Measurements from ENCODE around the gene MAP3K14. TPM values are rescaled to one million over a fixed set of nuclear protein-coding genes. Genes with fewer than 3 reads are reported as not detected.

Gene MAP3K14
- total RNA-seq: 1 to 10 TPM; 4.6 to 5.5 TPM
- polyA plus RNA-seq (2013, experiment 1 of 2): 5.3 TPM
- 4.0 TPM for polyA plus RNA-seq (2013, experiment 2 of 2)
- long read RNA-seq, experiment 1, partial matches to known transcripts: 0 of 1 reads
- long read RNA-seq, experiment 1, other reads (novel, unspliced or antisense): 1 of 1 reads
- long read RNA-seq, experiment 2, full-length matches to known transcripts: 6 of 12 reads
- long read RNA-seq, experiment 2, partial matches to known transcripts: 3 of 12 reads
- long read RNA-seq, experiment 2, other reads (novel, unspliced or antisense): 3 of 12 reads
- long read RNA-seq, experiment 3, full-length matches to known transcripts: 1 of 4 reads
- long read RNA-seq, experiment 3, partial matches to known transcripts: 2 of 4 reads
- long read RNA-seq, experiment 3, other reads (novel, unspliced or antisense): 1 of 4 reads
- long read RNA-seq, experiment 4: 0 reads

DNA sequence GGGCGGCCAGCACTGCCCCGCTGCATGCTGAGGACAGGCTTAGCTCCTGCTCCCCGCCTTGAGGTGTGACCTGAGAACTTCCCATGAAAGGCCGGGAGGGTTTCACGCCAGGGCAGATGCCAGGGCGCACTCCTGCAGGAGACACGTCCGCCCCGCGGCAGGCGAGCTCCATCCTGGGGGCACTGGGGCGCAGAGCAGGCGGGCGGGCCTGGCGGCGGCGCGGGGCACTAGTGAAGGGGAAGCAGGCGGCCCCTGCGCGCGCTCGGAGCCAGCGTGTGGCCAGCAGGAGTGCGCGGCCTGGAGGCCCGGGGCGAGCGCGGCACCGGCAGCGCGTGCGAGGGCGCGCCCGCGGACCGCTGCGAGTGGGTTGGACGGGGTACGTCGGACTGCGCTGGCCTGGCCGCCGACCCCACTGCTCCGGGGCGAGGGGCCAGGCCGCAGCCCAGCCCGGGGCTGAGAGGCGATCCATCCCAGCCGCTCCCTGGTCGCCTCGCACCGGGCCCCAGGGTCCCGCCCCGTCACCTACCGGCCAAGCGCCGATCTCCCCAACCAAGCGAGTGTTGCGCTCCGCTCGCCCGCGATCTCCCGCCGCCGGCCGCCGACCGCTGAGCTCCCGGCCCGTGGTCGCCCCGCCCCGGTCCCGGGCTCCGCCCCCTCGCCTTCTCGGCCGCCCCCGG is at the start of gene MAP3K14:
Gene MAP3K14 (minus strand): TSS at position 587 of the 677 bp plus-strand sequence. CDS start 26,275 bp downstream, outside the sequence.
- Mint-ChIP-seq H3K4me3 (peak within 1 kb of the TSS; percentile 73), H3K9me3 (no peaks in the 10 kb centered on the region), H3K4me1 (peaks cover 28% of the 10 kb centered on the region), H3K36me3 (ENCODE audit: low read depth) (no peaks in the 10 kb centered on the region), H3K27me3 (ENCODE audit: insufficient read depth) (peaks cover 14% of the 10 kb centered on the region), H3K27ac (peak within 1 kb of the TSS; percentile 91)
- H3K27ac ChIP-seq (ENCODE audit: low read depth, low read length): peak within 1 kb of the TSS; percentile 92
- H3K9me3 ChIP-seq (ENCODE audit: control insufficient read depth, low read length): no peaks in the 10 kb centered on the region
- DNase-seq: peak; percentile 91
- H3K36me3 ChIP-seq (ENCODE audit: control insufficient read depth, insufficient read depth, low read length): no peaks in the 10 kb centered on the region
- H3K4me1 ChIP-seq (ENCODE audit: control insufficient read depth, insufficient read depth, low read length): peaks cover 3% of the 10 kb centered on the region
- H3K4me3 ChIP-seq (ENCODE audit: low read length): peak within 1 kb of the TSS; percentile 87
- WGBS, 2 experiments (ENCODE audit: insufficient coverage in 1 of 2, insufficient read length in 1 of 2): 0 to 5% methylated on average over 4 to 83 of the region's 83 CpGs
- no peaks in the 10 kb centered on the region for H3K27me3 ChIP-seq (ENCODE audit: control insufficient read depth, insufficient read depth, low read length, poor library complexity, severe bottlenecking)
- H3K9ac ChIP-seq (ENCODE audit: extremely low read depth, low read length, poor library complexity, severe bottlenecking): peak within 1 kb of the TSS; percentile 66
- TF ChIP-seq, protein P1, sequence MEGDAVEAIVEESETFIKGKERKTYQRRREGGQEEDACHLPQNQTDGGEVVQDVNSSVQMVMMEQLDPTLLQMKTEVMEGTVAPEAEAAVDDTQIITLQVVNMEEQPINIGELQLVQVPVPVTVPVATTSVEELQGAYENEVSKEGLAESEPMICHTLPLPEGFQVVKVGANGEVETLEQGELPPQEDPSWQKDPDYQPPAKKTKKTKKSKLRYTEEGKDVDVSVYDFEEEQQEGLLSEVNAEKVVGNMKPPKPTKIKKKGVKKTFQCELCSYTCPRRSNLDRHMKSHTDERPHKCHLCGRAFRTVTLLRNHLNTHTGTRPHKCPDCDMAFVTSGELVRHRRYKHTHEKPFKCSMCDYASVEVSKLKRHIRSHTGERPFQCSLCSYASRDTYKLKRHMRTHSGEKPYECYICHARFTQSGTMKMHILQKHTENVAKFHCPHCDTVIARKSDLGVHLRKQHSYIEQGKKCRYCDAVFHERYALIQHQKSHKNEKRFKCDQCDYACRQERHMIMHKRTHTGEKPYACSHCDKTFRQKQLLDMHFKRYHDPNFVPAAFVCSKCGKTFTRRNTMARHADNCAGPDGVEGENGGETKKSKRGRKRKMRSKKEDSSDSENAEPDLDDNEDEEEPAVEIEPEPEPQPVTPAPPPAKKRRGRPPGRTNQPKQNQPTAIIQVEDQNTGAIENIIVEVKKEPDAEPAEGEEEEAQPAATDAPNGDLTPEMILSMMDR (conservative IDR thresholded peaks at IDR 0.05): no peak

DNA sequence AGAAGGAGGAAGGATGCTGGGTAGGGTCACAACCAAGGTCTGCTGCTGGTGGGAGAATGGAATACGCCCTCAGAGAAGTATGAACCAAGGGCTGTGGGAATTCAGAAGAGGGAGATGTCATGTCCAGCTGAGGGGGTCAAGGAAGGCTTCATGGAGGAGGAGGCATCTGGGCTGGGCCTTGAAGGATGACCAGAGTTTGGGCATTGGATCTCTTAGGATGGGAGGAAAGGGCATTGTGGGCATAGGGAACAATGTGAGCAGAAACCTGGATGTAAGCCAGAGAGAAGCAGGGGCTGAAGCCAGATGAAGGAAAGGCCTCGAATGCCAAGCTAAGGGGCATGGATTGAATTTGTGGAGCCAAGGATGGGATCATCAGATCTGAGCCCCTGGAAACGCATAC is 49.2 kb upstream of the MAP3K14 start:
- WGBS, 2 experiments (ENCODE audit: insufficient coverage in 1 of 2, insufficient read length in 1 of 2): 87 to 100% methylated on average over 1 to 3 of the region's 3 CpGs
- TF ChIP-seq, protein P1 (conservative IDR thresholded peaks at IDR 0.05): no peak
- Histone ChIP-seq H3K27ac (ENCODE audit: low read depth, low read length) (no peak overlapping the region), H3K36me3 (ENCODE audit: control insufficient read depth, insufficient read depth, low read length) (no peaks in the 10 kb centered on the region), H3K4me3 (ENCODE audit: low read length) (no peak overlapping the region), H3K9ac (ENCODE audit: extremely low read depth, low read length, poor library complexity, severe bottlenecking) (no peak overlapping the region), H3K9me3 (ENCODE audit: control insufficient read depth, low read length) (no peaks in the 10 kb centered on the region), H3K4me1 (ENCODE audit: control insufficient read depth, insufficient read depth, low read length) (no peaks in the 10 kb centered on the region), H3K27me3 (ENCODE audit: control insufficient read depth, insufficient read depth, low read length, poor library complexity, severe bottlenecking) (no peaks in the 10 kb centered on the region)
- H3K9me3 Mint-ChIP-seq: no peaks in the 10 kb centered on the region
- H3K4me1 Mint-ChIP-seq: peaks cover 7% of the 10 kb centered on the region
- H3K27ac Mint-ChIP-seq: no peak overlapping the region
- no peaks in the 10 kb centered on the region for H3K36me3 Mint-ChIP-seq (ENCODE audit: low read depth)
- DNase-seq: peak; percentile 53
- H3K27me3 Mint-ChIP-seq (ENCODE audit: insufficient read depth): peaks cover 13% of the 10 kb centered on the region
- no peak overlapping the region for H3K4me3 Mint-ChIP-seq

DNA sequence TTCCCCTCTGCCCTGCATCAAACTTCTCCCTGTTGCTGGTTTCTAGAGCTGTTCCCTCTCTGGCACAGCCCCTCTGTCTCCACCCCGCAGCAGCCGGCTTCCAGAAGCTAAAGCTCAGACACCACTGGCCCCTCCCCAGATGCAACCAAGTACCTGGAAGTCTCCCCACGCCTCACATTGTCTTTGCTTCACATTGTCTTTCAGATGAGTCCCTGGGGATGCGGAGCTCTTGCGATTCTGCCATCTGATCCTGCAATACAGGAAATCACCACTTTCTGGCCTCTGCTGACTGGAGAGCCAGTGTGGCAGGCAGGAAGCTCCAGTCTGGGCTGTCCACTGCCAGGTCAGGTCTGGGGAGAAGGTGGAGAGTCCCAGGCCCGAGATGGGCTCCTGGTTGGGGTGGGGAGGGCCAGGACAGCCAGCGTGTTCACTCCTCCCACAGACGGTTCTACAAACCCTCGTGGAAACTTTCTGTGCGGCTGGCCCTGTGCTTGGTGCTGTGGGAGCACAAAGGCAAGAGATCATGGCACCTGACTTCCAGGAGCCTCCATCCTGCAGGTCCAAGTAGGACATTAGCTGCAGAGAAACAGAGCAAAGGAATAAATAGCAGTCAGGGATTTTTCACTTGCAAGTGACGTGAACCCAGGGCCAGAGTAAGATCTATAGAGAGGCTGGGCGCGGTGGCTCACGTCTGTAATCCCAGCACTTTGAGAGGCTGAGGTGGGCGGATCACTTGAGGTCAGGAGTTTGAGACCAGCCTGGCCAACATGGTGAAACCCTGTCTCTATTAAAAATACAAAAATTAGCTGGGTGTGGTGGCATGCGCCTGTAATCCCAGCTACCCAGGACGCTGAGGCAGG is 47.9 kb upstream of the MAP3K14 start:
- peaks cover 7% of the 10 kb centered on the region for H3K4me1 Mint-ChIP-seq
- H3K9me3 Mint-ChIP-seq: no peaks in the 10 kb centered on the region
- no peak overlapping the region for H3K27ac ChIP-seq (ENCODE audit: low read depth, low read length)
- no peaks in the 10 kb centered on the region for H3K36me3 ChIP-seq (ENCODE audit: control insufficient read depth, insufficient read depth, low read length)
- 55 to 68% methylated on average over 10 to 16 of the region's 17 CpGs for WGBS, 2 experiments (ENCODE audit: insufficient coverage in 1 of 2, insufficient read length in 1 of 2)
- peak overlapping the region; percentile 5 for H3K4me3 Mint-ChIP-seq
- no peaks in the 10 kb centered on the region for H3K9me3 ChIP-seq (ENCODE audit: control insufficient read depth, low read length)
- H3K27me3 ChIP-seq (ENCODE audit: control insufficient read depth, insufficient read depth, low read length, poor library complexity, severe bottlenecking): no peaks in the 10 kb centered on the region
- no peak overlapping the region for H3K4me3 ChIP-seq (ENCODE audit: low read length)
- H3K27me3 Mint-ChIP-seq (ENCODE audit: insufficient read depth): peaks cover 13% of the 10 kb centered on the region
- H3K4me1 ChIP-seq (ENCODE audit: control insufficient read depth, insufficient read depth, low read length): no peaks in the 10 kb centered on the region
- peak overlapping the region; percentile 94 for H3K27ac Mint-ChIP-seq
- H3K9ac ChIP-seq (ENCODE audit: extremely low read depth, low read length, poor library complexity, severe bottlenecking): no peak overlapping the region
- DNase-seq: peak; percentile 96
- no peaks in the 10 kb centered on the region for H3K36me3 Mint-ChIP-seq (ENCODE audit: low read depth)
- TF ChIP-seq, protein P1 (conservative IDR thresholded peaks at IDR 0.05): peak; percentile 46
